Kidney (tissue), 14 donors: ENCODE data around the gene FBXO40. TPM values are rescaled to one million over a fixed set of nuclear protein-coding genes. Genes with fewer than 3 reads are reported as not detected.

Experiments
- DNase-seq, 5 donors: peaks; one replicate each; pipeline ENCODE4 v3.0.0-alpha.2; 2013 to 2020
- FAIRE-seq: peaks from 2 replicates; lab custom pipeline; 2012; peaks lifted over from hg19 to GRCh38; lab: Jason Lieb, UNC
- H3K27ac ChIP-seq, 2 donors: one replicate each; pipeline ENCODE4 v1.7.0; 2013; ENCODE audit warnings: low read depth in 2 of 2, low read length in 2 of 2, inconsistent platforms in 1 of 2
- H3K27me3 ChIP-seq: one replicate; pipeline ENCODE4 v1.7.1; 2013; ENCODE audit warnings: low read length, inconsistent platforms; ENCODE audit not compliant: control insufficient read depth, insufficient read depth
- H3K36me3 ChIP-seq, 3 donors: one replicate each; pipeline versions ENCODE4 v1.7.0 to v1.7.1; 2013; ENCODE audit warnings: low read length in 3 of 3, control low read depth in 1 of 3, inconsistent platforms in 1 of 3; ENCODE audit not compliant: insufficient read depth in 3 of 3, control insufficient read depth in 2 of 3
- H3K4me1 ChIP-seq, 3 donors: one replicate each; pipeline versions ENCODE4 v1.7.0 to v1.7.1; 2013; ENCODE audit warnings: low read length in 3 of 3, inconsistent platforms in 1 of 3, low read depth in 1 of 3; ENCODE audit not compliant: control insufficient read depth in 2 of 3, insufficient read depth in 2 of 3
- H3K4me3 ChIP-seq, 3 donors: one replicate each; pipeline versions ENCODE4 v1.7.0 to v1.8.1; 2013; ENCODE audit warnings: low read length in 3 of 3, control low read depth in 1 of 3, inconsistent platforms in 1 of 3
- H3K9ac ChIP-seq, 3 donors: one replicate each; pipeline versions ENCODE4 v1.7.0 to v1.7.1; 2013; ENCODE audit warnings: low read length in 3 of 3, control low read depth in 1 of 3, inconsistent platforms in 1 of 3
- H3K9me3 ChIP-seq, 3 donors: one replicate each; pipeline versions ENCODE4 v1.7.0 to v1.7.1; 2013; ENCODE audit warnings: low read length in 3 of 3, control low read depth in 1 of 3, inconsistent platforms in 1 of 3; ENCODE audit not compliant: control insufficient read depth in 2 of 3, insufficient read depth in 1 of 3
- CTCF ChIP-seq: IDR thresholded peaks from 3 replicates; pipeline ENCODE4 v1.5.1; 2012; ENCODE audit warnings: mild to moderate bottlenecking, moderate library complexity, borderline replicate concordance; ENCODE audit not compliant: insufficient read depth; ENCODE audit errors: extremely low read depth
- intact Hi-C: fragments of 100-400 bp; cut with DNase I; formaldehyde crosslinking; loops from one replicate; pipeline ENCODE4 v1.11.1; 2022
- polyA plus RNA-seq: library from polyadenylated mRNA; stranded (reverse); fragments of 350-450 nt; fragmentation: Illumina TruSeq; extraction: RNeasy Lipid Tissue Mini Kit (QIAGEN cat#74804); gene quantifications from one replicate; pipeline ENCODE4 v1.2.3, GENCODE V29; 2014; ENCODE audit warnings: low read depth, low replicate concordance; ENCODE audit not compliant: insufficient read depth
- total RNA-seq: library from RNA; stranded (reverse); fragmentation: NEBNext Ultra II Directional; extraction: Animal tissue kit (Norgen Biotek cat#: 25700); gene quantifications from one replicate; pipeline ENCODE4 v1.2.1, GENCODE V29; 2021
- donor health status: control.
- donor health status: control.
- donor health status: control.
- donor health status: control.
- donor health status: control.
- donor health status: DM: yes; HTN: yes; CAD: no.
- donor health status: Normal renal cell carcinoma (clear cell type).

The FBXO40 gene
- total and polyA plus RNA-seq, 2 donors from 2014 or later: not detected

- DNase-seq: no peak
- no peak overlapping the region for H3K27ac ChIP-seq
- H3K36me3 ChIP-seq: peaks cover 15 to 70% (median 52%) of the 10 kb centered on the region in 3 donors
- intact Hi-C loops: no loop called here
- FAIRE-seq: no peak
- H3K4me1 ChIP-seq: no peaks in the 10 kb centered on the region
- no peak overlapping the region for H3K4me3 ChIP-seq
- no peaks in the 10 kb centered on the region for H3K27me3 ChIP-seq
- H3K9me3 ChIP-seq: no peaks in the 10 kb centered on the region
- TF ChIP-seq CTCF: no peak
- H3K9ac ChIP-seq: no peak overlapping the region
Measured at GRCh38 chr3:121667333-121667732, 74.2 kb downstream of the FBXO40 start.

GRCh38 chr3:121670676-121671075, 77.5 kb downstream of the FBXO40 start:
- H3K9ac ChIP-seq: no peak overlapping the region
- no peak overlapping the region for H3K4me3 ChIP-seq
- H3K36me3 ChIP-seq: peaks cover 13 to 52% (median 42%) of the 10 kb centered on the region in 3 donors
- H3K27me3 ChIP-seq: no peaks in the 10 kb centered on the region
- no peaks in the 10 kb centered on the region for H3K4me1 ChIP-seq
- no peaks in the 10 kb centered on the region for H3K9me3 ChIP-seq
- intact Hi-C loops: no loop called here
- no peak overlapping the region for H3K27ac ChIP-seq
- no peak for TF ChIP-seq CTCF
- no peak for FAIRE-seq
- no peak for DNase-seq

- Histone ChIP-seq H3K9ac (no peak overlapping the region), H3K9me3 (no peaks in the 10 kb centered on the region), H3K4me3 (no peak overlapping the region), H3K27me3 (no peaks in the 10 kb centered on the region), H3K36me3 (peaks cover 7 to 51% (median 39%) of the 10 kb centered on the region in 3 donors), H3K27ac (no peak overlapping the region), H3K4me1 (no peaks in the 10 kb centered on the region)
- no peak for TF ChIP-seq CTCF
- DNase-seq: no peak
- intact Hi-C loops: no loop called here
- no peak for FAIRE-seq
Measured at GRCh38 chr3:121677141-121677540, 84.0 kb downstream of the FBXO40 start.

Other genes with a start within 250 kb of the FBXO40 start
- 0.35 TPM for gene POLQ, start 47.4 kb upstream of the FBXO40 start, total RNA-seq
- not detected for gene POLQ, start 47.4 kb upstream of the FBXO40 start, polyA plus RNA-seq
- gene ARGFX, start 25.4 kb upstream of the FBXO40 start, total RNA-seq: not detected
- not detected for gene ARGFX, start 25.4 kb upstream of the FBXO40 start, polyA plus RNA-seq
- gene HCLS1, start 67.5 kb downstream of the FBXO40 start, total RNA-seq: 102 TPM
- 11.7 TPM for gene HCLS1, start 67.5 kb downstream of the FBXO40 start, polyA plus RNA-seq
- 79.7 TPM for gene GOLGB1, start 156.4 kb downstream of the FBXO40 start, total RNA-seq
- 26.8 TPM for gene GOLGB1, start 156.4 kb downstream of the FBXO40 start, polyA plus RNA-seq
- gene IQCB1, start 241.7 kb downstream of the FBXO40 start, total RNA-seq: 16.9 TPM
- gene IQCB1, start 241.7 kb downstream of the FBXO40 start, polyA plus RNA-seq: 12.9 TPM
- 13.9 TPM for gene EAF2, start 241.8 kb downstream of the FBXO40 start, total RNA-seq
- gene EAF2, start 241.8 kb downstream of the FBXO40 start, polyA plus RNA-seq: 43.6 TPM